HG03039 (cell line): Measurements from ENCODE around the gene ADH4.
"Not testable (repeated sequence)": the region's sequence is repeated elsewhere in the genome, so short reads cannot be mapped to it uniquely, and the experiment has no call there.

ENCODE experiments used
- ATAC-seq: cut with Tn5 transposase; IDR thresholded peaks from one replicate; pipeline ENCODE4 v1.9.1; 2021; ENCODE audit warnings: mild to moderate bottlenecking, moderate library complexity; ENCODE audit not compliant: unreplicated experiment

The ADH4 gene

DNA sequence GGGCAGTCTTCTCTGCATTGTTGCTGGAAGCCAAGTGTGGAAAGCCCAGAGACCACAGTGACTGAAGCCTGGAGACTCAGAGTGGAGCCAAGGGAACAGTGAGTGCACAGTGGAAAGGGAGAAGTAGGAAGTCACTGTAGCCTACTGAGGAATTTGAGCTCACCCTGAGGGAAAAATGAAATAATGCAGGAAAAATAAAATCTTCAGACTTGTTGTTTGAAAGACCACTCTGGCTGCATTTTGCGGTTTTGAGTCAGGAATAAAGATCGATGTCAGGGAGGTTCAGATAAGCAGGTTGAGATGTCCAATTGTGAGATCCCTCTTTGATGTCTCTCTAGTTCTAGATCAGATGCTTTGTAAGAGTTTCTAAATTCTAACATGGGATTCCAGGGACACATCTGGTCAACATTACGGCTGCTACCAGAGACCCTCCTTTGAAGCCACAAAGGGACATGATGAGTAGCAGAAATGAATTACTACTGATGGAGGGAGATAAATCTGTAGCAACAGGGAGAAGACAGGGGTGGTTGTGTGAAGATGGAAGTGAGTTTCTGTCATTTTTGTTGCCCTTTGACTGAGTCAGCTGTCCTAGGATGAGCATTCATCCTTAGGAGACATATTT, 8.4 kb downstream of the ADH4 start:
- ATAC-seq, result no peak

DNA sequence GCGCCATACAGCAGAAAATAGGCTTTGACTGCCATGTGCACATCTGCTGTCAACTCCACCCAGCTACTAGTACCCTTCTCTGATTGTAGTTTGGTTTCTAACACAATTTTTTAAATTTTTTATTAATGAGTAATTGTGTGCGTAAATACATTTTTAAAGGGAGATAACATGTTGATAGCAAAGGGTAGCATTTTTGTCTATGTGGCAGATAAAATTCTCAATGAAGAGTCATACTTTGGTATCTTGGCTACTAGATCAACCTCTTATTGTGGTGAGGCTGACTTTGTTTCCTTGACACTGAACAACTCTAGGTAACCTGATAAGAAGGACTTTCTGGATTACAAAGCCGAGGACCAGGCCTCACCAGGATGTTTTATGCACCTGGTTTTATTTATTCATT, 9.5 kb downstream of the ADH4 start:
- no peak for ATAC-seq

DNA sequence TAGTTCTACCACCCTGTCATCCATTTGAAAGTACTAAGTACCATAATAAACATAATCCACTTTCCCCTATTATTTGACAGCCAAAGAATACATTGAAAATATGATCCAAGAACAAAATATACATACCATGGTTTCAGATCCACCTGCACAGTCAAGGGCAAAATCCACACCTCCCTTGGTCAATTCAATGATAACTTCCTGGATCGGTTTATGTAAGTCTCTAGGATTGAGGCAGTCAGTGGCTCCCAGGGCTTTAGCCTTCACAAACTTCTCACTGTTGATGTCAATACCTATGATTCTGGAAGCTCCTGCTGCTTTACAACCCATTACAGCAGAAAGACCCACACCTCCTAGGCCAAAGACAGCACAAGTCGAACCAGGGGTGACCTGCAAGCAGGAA, 12.7 kb downstream of the ADH4 start:
- no peak for ATAC-seq

DNA sequence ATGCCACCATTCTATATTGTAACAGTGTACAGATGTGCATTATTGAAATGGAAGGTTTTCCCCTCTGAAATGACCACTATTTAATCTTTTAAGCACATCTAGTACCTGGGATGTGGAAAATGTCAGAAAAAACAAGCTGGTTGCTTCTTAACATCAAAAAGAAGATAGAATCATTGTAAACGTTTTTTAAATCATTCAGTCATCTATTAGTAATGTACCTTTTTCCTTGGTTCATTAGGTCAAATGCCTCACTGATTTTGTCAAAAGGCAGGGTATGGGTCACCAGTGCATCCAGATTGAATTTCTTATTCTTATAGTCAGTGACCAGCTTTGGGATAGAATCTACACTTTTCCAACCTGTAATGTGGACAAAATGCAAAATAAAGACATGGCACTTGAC, 17.7 kb downstream of the ADH4 start:
- ATAC-seq, result no peak

DNA sequence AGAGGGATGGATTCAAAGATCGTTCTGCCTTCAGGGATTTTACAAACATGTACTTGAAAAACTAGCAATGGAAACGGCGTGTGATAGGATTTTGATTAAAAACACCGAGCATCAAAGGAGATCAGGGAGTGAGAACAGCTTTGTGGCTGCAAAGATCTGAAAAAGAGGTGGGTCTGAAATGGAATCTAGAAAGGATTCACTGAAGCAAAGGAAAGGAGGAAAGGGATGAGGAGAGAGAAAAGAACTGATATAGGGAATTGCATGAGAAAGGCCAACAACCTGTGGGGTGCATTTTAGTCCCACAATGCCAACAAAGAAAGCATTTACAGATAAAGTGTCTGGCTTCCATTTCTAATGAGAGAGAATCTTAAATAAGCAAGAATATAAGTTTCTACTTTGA, 23.1 kb downstream of the ADH4 start:
- ATAC-seq, result no peak

DNA sequence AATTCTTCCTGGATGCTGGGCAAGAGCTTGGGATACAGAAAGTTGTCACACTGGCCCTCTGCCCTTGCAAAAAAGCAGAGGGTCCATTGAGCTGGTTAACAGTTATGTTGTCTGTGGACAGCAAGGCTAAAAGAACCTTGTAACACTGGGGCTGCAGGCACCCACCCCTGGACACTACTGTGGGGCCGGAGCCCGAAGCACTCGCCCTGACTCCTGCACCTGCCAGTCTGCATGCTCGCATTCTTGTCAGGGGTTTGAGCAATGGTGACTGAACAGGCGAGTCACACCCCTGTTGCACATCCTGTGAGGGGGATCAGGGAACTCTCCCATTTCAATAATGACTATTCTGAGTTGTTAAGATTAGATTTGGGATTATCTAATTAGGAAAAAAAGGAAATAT, 23.6 kb downstream of the ADH4 start:
- no peak for ATAC-seq

DNA sequence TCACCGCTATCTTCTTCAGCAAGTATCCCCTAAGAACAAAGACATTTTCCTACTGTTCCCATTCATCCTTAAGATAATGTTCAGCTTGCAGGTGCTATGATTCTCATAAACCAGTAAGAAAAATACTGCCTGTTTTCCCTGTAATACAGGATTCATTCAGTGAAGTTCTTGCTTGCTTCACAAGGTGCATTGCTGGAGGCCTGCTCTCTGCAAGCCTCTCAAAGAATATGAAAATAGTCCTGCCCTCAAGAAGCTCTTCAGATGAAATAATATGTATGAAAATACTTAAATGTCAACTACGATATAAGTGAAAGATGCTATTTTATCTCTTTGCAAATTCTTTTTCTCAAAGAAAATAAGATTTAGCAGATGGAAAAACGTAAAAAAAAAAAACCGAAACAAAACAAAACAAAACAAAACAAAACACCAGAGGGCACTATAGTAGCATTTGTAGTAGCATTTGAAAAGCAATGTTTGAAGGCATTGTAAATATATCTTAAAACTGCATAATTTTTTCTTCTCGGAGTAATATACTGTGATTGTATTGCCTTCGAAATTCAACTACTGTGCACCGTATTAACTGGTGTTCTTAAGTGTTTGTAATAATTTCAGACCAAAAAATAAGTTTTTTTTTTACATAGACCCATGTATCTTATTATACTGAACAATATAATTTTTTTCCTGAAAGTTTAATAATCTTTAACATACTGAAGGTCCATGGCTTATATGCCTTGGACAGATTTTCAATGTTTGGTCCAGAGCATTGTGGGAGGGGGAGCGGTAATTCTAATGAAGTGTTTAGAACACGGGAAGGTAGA, 26.0 kb downstream of the ADH4 start:
- no peak for ATAC-seq

DNA sequence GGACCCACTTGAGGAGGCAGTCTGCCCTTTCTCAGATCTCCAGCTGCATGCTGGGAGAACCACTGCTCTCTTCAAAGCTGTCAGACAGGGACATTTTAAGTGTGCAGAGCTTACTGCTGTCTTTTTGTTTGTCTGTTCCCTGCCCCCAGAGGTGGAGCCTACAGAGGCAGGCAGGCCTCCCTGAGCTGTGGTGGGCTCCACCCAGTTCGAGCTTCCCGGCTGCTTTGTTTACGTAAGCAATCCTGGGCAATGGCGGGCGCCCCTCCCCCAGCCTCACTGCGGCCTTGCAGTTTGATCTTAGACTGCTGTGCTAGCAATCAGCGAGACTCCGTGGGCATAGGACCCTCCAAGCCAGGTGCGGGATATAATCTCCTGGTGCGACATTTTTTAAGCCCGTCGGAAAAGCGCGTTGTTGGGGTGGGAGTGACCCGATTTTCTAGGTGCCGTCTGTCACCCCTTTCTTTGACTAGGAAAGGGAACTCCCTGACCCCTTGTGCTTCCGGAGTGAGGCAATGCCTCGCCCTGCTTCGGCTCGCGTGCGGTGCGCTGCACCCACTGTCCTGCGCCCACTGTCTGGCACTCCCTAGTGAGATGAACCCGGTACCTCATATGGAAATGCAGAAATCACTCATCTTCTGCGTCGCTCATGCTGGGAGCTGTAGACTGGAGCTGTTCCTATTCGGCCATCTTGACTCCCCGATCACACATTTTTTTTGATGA, 26.8 kb downstream of the ADH4 start:
- ATAC-seq, result not testable (repeated sequence)

DNA sequence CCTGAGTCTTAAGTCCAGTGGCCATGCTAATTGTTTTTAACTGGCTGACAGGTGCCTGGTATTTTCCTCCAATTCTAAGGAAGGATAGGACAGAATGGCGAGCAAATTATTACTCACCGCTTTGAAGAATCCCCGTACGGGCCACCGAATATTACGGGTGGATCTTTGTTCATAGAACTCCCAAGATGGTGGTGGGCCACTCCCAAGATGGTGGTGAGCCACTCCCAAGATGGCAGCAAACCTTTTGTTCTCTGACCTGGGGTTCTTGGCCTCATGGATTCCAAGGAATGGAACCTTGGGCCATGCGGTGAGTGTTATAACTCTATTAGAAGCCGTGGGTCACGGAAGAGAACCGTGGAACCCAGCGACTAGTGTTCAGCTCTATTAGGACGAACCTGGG, 34.8 kb downstream of the ADH4 start:
- ATAC-seq, result not testable (repeated sequence)

DNA sequence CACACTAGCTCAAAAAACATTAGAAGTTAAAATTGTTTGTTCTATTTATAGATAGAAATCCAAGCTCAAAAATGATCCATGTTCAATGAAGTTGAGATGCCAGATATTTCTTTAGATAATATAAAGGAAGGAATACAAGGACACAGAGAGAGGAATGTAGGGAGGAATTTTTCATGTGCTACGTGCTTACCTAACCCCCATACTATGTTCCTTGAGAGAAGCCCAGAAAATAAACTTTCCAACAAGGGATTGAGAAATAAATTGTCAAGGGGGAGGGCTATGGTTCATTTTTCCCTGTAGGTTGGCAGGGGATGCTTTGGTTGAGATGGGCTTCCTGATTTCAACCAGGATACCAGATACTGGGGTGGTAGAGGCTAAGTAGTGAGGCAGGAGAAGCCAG, 39.9 kb downstream of the ADH4 start:
- ATAC-seq, result no peak

DNA sequence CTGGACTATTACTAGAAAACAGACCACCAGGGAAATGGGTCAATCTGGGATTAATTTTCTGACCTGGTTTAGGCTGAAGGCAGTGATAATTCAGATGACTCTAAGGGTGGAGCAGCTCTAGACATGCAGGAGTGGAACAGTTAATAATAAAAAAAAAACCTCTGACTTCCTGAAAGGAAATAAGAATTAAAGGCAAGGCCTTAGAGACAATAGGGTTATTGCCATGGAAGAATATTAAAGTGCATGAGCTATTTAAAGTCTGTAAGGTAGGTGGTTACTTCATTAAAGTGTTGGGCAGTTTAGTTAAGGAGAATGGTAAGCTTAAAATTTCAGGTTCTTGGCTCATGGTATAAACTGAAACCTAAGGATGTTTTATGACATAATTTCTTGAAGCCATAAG, 40.9 kb downstream of the ADH4 start:
- ATAC-seq, result no peak

DNA sequence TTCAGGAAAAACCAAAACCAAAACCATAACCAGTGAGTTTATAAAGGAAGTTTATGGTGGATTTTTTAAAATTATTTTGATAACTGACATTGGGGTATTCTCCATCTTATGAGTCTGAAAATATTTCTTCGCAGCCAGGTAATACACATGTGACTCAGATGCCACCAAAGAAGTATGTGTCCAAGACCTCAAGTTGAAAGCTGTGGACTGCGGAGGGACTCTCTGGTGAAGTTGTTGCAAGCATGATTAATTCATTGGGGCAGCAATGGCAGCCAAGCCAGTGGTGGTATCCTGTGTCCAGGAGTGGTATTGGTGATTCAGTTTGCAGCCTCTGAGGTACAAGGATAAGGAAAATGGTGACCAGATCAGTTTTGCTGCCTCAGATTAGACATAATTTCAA, 41.5 kb downstream of the ADH4 start:
- no peak for ATAC-seq

DNA sequence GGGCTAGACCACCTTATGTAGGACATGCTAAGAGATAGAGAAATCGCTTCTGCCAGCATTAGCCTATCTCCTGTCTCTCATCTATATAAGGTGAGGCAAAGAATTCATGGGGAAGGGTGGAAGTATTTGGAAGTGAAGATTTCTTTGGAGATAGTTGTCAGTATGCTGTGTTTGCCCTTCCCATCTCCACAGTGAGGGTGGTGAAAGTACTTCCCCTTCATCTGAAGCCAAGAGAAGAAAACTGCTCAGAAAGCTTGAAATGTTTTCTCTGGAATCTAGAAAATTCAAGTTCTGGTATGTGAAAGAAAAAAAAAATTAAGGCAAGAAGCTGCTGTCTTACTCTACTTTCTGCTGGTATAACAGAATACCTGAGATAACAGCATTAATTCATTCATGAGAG, 43.2 kb downstream of the ADH4 start:
- ATAC-seq, result no peak

DNA sequence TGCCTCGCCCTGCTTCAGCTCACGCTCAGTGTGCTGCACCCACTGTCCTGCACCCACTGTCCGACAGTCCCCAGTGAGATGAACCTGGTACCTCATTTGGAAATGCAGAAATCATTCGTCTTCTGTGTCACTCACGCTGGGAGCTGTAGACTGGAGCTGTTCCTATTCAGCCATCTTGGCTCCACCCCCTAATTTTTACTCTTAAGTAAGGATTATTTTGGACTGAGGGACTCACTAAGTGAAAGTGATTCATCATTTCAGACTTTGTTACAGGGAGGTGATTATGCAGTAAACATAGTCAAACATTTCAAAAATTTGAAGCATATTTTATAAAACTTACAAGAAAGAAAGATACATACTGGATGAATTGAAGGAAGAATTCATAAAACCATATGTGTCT, 44.3 kb downstream of the ADH4 start:
- not testable (repeated sequence) for ATAC-seq

DNA sequence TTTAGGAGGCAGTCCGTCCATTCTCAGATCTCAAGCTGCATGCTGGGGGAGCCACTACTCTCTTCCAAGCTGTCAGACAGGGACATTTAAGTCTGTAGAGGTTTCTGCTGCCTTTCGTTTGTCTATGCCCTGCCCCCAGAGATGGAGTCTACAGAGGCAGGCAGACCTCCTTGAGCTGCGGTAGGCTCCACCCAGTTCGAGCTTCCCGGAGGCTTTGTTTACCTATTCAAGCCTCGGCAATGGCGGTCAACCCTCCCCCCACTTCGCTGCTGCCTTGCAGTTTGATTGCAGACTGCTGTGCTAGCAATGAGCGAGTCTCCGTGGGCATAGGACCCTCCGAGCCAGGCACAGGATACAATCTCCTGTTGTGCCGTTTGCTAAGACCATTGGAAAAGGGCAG, 44.8 kb downstream of the ADH4 start:
- no peak for ATAC-seq

DNA sequence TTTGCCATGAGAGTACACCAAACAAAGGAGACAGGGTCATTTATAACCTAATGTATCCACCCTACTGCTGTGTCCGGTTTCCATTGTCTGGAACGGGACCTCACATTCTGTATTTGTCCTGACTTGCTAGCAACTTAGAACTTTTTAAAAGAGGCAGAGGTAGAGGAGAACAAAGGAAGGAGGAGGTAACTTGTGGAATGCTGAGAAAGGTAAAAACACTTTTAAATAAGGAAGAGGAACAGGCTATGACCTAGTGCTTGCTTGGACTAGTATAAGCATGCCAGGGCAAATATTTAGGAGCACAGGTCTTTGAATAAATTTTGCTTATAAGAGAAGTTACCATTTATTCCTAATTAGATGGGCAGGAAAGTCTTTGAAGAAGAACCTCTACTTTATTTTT, 52.3 kb downstream of the ADH4 start:
- ATAC-seq, result not testable (repeated sequence)

DNA sequence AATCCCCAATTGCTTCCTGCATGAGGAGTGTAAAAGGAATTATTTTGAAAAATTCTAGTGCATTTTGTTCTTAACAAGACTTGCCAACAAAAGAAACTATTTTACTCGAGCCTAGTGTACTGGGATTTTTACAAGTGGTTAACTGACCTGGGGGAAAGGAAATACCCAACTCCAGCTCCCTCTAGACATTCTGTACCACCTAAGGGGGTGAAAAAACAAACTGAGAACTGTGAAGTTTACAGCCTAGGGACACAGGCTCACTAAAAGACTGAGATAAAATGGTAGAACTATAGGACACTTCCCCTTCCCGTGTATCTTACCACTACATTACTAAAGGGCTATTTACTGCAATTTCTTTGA, 52.9 kb downstream of the ADH4 start:
- ATAC-seq, result no peak

DNA sequence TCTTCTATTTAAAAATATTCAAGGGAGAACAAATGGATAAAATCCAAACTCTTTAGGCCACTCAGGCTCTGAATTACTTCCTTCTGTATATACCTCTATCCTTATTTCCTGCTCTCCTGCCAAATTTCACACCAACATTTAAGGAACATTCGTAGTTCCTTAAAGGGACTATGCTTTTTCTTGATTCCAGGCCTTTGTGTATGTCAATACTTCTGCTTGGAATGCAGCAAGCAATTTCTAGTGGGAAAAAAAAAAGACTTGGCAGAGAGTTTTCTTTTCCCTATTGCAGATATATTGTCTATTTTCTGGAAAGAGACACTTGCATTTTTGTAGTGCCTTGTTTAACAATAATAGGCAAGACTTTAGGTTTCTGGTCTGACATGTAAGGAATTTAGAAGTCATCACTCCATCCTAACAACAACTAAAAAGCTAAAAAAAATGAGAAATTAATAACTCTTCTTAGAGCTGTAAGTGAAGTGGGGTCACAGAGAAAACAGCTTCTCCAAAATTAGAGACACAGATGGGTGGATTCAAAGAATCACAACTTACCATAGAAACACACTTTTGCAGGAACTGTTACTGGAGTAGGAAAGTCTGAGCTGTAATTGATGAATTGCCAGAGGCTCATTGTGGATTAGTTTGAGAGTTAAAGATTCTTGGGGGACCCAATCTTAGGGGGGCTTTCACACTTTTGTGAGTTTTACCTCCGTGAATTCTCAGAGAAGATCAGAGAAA, 53.4 kb downstream of the ADH4 start:
- ATAC-seq, result no peak

DNA sequence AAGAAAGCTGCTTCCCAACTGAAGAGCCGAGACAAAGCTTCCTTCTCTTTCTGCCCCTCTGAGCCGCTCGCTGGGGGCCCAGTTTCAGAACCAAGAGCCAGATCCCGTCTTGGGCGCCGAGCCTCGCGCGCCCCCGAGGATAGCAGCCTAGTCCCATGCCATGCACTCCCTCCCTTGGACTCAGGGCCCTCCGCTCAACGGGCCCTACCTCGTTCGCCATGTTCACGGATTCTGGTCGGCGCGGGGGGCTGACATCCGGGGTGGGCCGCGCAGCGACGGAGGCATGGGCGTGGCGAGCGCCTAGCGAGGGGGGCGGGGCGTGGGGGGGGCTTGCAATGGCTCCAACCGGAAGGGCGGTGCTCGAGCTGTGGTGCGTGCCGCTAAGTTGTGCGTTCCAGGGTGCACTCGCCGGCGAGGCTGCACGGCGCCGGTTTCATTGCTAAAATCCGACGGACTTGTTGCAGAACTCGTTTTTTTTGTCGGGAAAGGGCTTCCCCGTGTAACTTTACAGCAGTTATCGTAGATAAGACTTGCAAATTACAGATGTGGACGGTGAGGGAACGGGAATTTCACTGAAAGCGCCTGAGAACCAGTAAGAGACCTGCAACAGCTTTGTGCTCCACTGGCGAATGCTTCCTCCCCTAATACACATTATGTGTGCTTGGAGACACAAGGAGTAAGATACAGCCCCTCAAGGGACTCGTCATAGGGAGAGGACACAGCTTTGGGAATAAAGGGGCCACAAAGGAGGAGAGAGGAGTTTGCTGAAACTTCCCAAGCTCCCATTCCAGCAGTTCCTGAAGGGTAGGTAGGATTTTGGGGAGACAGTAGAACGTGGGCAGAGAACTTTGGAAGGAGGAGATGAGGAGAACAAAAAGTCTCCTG, 55.4 kb downstream of the ADH4 start, which contains the start of gene ADH5:
ADH5 (minus strand) TSS at position 308 of the 885 bp plus-strand sequence; CDS start at position 220, 88 bp downstream.
- ATAC-seq, result peak; percentile 90

DNA sequence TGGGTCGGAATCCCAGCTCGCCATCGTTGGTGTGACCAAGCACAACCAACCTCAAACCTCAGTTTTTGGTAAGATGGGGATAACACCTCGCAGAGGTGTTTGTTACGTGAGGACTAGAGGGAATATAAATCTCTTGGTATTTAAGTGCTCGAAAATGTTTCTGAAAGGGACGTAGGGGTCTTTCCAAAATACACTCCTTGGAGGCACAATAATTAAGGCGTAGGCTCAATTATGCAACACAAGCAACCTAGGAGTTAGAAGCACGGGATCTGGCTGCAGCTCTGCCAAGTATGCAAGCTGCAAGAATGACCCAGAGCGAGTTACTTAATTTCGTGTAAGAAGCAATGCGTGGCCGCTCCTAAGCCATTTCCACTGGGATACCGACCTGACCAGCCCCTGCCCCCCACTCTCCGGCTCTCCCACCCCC, 56.1 kb downstream of the ADH4 start:
- ATAC-seq, result peak; percentile 23
